ENCODE data around the gene WASF2. TPM values are rescaled to one million over a fixed set of nuclear protein-coding genes. Genes with fewer than 3 reads are reported as not detected.

The WASF2 gene
- total RNA-seq, 1 experiment from 2014 or later: 68.6 TPM

GRCh38 chr1:27358928-27359313 is 131.0 kb downstream of the WASF2 start:
- H3K36me3 Mint-ChIP-seq (ENCODE audit: insufficient read depth, unreplicated experiment): peaks cover 11% of the 10 kb centered on the region
- no peaks in the 10 kb centered on the region for H3K4me1 ChIP-seq
- H3K27ac Mint-ChIP-seq (ENCODE audit: unreplicated experiment): no peak overlapping the region
- no peaks in the 10 kb centered on the region for H3K27me3 ChIP-seq (replicated peaks; ENCODE audit: control insufficient read depth, insufficient read depth, low read length)
- no peaks in the 10 kb centered on the region for H3K9me3 Mint-ChIP-seq (ENCODE audit: unreplicated experiment)
- H3K4me3 Mint-ChIP-seq (ENCODE audit: unreplicated experiment): no peak overlapping the region
- H3K9me3 ChIP-seq: no peaks in the 10 kb centered on the region
- TF ChIP-seq CTCF (IDR thresholded peaks at IDR 0.05; ENCODE audit: insufficient read depth in 1 of 2, low read depth in 1 of 2, low read length in 1 of 2, severe bottlenecking in 1 of 2, unreplicated experiment in 1 of 2): no peak
- H3K36me3 ChIP-seq (ENCODE audit: control insufficient read depth, insufficient read depth, low read length): no peaks in the 10 kb centered on the region
- intact Hi-C loops (cut with micrococcal nuclease; ENCODE audit: unreplicated experiment): loop anchor here (10.0 kb wide), 1 partner anchor 54 kb away; no protein-coding TSS in a partner anchor
- no peak for DNase-seq
- no TSS peak for BruUV-seq (replicated peaks)
- ChIA-PET POLR2A (no interaction called here), CTCF (interaction anchor here (0.5 to 1.0 kb wide), 3 partner anchors 10 to 17 kb away, joined by 3 read pairs; partner anchors contain the start of gene SYTL1)
- peaks cover under 1% of the 10 kb centered on the region for H3K4me1 Mint-ChIP-seq (ENCODE audit: low read depth, unreplicated experiment)
- no peaks in the 10 kb centered on the region for H3K27me3 Mint-ChIP-seq (ENCODE audit: insufficient read depth, unreplicated experiment)
- no peak overlapping the region for H3K4me3 ChIP-seq (ENCODE audit: low read depth, low read length)

DNA sequence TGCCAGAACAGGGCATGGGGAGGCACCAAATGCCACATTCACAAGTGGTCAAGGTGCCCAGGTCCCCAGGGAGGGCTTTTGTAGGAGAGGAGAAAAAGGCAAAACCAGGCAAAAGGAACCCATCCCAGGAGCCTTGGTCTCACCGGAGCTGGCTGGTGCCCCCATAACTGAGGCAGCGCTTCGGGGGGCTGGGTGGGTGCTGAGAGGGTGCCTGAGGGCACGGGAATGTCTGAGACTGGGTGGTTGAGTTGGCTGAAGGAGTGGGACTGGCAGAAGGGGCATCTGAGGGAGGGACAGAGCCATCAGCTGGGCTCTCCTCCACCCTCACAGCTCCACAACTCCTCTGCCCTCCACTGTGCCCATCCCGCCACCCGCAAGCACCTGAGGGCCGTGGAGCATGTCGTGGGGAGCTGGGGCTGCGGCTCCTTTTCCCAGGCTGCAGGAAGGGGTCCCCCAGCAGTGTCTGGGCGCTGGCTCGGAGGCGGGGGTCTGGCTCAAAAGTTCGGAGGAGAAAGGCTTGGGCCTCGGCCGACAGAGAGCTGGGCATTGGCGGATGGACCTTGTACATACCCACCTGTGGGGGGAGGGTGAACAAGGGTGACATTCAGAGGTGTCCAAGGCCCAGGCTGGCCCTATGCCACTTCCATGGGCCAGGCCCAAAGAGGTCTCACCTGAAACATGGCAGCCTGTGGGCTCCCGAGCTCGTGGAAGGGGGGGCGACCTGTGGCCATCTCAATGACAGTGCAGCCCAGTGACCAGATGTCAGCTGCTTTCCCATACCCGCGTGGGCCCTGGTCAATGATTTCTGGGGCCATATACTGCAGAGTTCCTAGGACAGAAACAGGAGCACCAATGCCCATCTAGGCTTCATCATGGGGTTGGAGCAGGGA is 131.7 kb downstream of the WASF2 start:
- Histone ChIP-seq H3K9me3 (no peaks in the 10 kb centered on the region), H3K4me1 (no peaks in the 10 kb centered on the region), H3K36me3 (ENCODE audit: control insufficient read depth, insufficient read depth, low read length) (no peaks in the 10 kb centered on the region), H3K4me3 (ENCODE audit: low read depth, low read length) (no peak overlapping the region), H3K27me3 (replicated peaks; ENCODE audit: control insufficient read depth, insufficient read depth, low read length) (no peaks in the 10 kb centered on the region)
- TF ChIP-seq CTCF (IDR thresholded peaks at IDR 0.05; ENCODE audit: insufficient read depth in 1 of 2, low read depth in 1 of 2, low read length in 1 of 2, severe bottlenecking in 1 of 2, unreplicated experiment in 1 of 2): no peak
- POLR2A ChIA-PET: no interaction called here
- CTCF ChIA-PET: interaction anchor here (0.5 to 1.5 kb wide), 8 partner anchors 7 to 58 kb away, joined by 3 to 6 read pairs (median 3); partner anchors contain the start of gene SYTL1
- Mint-ChIP-seq H3K27ac (ENCODE audit: unreplicated experiment) (no peak overlapping the region), H3K4me1 (ENCODE audit: low read depth, unreplicated experiment) (no peaks in the 10 kb centered on the region), H3K4me3 (ENCODE audit: unreplicated experiment) (no peak overlapping the region), H3K9me3 (ENCODE audit: unreplicated experiment) (no peaks in the 10 kb centered on the region), H3K27me3 (ENCODE audit: insufficient read depth, unreplicated experiment) (no peaks in the 10 kb centered on the region), H3K36me3 (ENCODE audit: insufficient read depth, unreplicated experiment) (peaks cover 11% of the 10 kb centered on the region)
- intact Hi-C loops (cut with micrococcal nuclease; ENCODE audit: unreplicated experiment): loop anchor here (10.0 kb wide), 1 partner anchor 53 kb away; no protein-coding TSS in a partner anchor
- no peak for DNase-seq
- BruUV-seq (replicated peaks): no TSS peak

DNA sequence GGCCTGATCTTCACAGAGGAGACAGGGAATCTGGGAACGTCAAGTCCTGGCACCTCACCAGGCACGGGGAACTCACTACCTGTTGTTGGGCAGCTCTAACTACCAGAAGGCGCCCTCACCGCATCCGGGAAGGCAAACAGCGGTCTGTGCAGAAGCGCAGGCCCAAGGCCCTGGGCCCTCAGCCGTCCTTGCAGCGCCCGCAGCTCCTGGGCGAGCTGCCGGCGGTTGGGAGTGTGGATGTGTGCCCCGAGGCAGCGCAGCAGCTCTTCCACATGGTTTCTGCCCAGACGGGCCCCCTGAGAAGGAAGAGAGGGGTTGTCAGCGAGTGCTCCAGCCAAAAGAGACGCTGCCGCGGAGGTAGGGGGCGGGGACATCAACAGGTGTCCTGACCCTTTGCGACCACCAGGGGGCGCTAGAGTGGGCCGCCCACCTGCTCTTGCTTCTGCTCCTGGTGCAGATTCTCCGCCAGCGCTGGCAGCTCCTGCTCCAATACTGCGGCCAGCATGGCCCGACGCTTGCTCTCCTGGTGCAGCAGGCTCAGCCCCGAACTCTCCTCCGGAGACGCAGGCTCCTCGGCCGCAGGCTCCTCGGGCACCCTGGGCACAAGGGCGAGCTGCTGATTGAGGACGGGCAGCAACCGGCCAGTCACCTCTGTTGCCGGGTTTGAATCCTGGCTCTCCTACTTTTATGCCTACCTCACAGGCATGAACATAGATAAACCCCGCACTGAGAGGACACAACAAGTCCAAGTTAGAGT is 132.5 kb downstream of the WASF2 start:
- Mint-ChIP-seq H3K4me1 (ENCODE audit: low read depth, unreplicated experiment) (no peaks in the 10 kb centered on the region), H3K27me3 (ENCODE audit: insufficient read depth, unreplicated experiment) (no peaks in the 10 kb centered on the region), H3K9me3 (ENCODE audit: unreplicated experiment) (no peaks in the 10 kb centered on the region), H3K36me3 (ENCODE audit: insufficient read depth, unreplicated experiment) (peaks cover 11% of the 10 kb centered on the region), H3K27ac (ENCODE audit: unreplicated experiment) (no peak overlapping the region), H3K4me3 (ENCODE audit: unreplicated experiment) (no peak overlapping the region)
- Histone ChIP-seq H3K27me3 (replicated peaks; ENCODE audit: control insufficient read depth, insufficient read depth, low read length) (no peaks in the 10 kb centered on the region), H3K9me3 (no peaks in the 10 kb centered on the region), H3K36me3 (ENCODE audit: control insufficient read depth, insufficient read depth, low read length) (no peaks in the 10 kb centered on the region), H3K4me3 (ENCODE audit: low read depth, low read length) (no peak overlapping the region), H3K4me1 (no peaks in the 10 kb centered on the region)
- peak; percentile 50 to 71 for DNase-seq
- peak; percentile 79 to 83 for TF ChIP-seq CTCF (IDR thresholded peaks at IDR 0.05; ENCODE audit: insufficient read depth in 1 of 2, low read depth in 1 of 2, low read length in 1 of 2, severe bottlenecking in 1 of 2, unreplicated experiment in 1 of 2)
- ChIA-PET CTCF (interaction anchor here (0.6 to 1.5 kb wide), 6 partner anchors 8 to 986 kb away, joined by 3 to 6 read pairs (median 4); no protein-coding TSS in a partner anchor), POLR2A (no interaction called here)
- intact Hi-C loops (cut with micrococcal nuclease; ENCODE audit: unreplicated experiment): loop anchor here (1.0 to 10.0 kb wide), 2 partner anchors 31 to 53 kb away; no protein-coding TSS in a partner anchor
- BruUV-seq (replicated peaks): no TSS peak
